HG03066 (cell line): ENCODE data around the gene SMIM27.
"Not testable (repeated sequence)": the region's sequence is repeated elsewhere in the genome, so short reads cannot be mapped to it uniquely, and the experiment has no call there.

Source experiments
- ATAC-seq: cut with Tn5 transposase; IDR thresholded peaks from one replicate; pipeline ENCODE4 v1.9.1; 2021; ENCODE audit warnings: low read depth; ENCODE audit not compliant: unreplicated experiment

Gene SMIM27, protein sequence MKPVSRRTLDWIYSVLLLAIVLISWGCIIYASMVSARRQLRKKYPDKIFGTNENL

GRCh38 chr9:32552172-32552872 lies at the start of gene SMIM27, which contains the start of gene TOPORS:
Gene SMIM27, plus strand, starts transcription at chr9:32552327. Its CDS starts 108 bp downstream, at chr9:32552435.
Gene TOPORS, minus strand, starts transcription at chr9:32552586. Its CDS starts 150 bp downstream, at chr9:32552436.
- ATAC-seq, result peak; percentile 64

DNA sequence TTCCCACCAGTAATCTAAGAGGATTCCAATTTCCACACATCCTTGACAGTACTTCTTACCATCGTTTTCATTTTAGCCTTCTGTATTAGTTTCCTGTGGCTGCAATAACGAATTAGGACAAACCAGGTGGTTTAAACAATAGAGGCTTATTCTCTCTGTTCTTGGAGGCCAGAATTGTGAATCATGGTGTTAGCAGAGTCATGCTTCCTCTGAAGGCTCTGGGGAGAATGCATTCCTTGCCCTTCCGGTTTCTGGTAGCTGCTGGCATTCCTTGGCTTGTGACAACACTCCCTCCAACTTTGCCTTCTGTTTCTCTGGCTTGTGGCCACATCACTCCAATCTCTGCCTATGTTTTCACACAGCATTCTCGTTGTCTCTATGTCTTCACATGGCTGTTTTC lies 49.7 kb upstream of the SMIM27 start:
- no peak for ATAC-seq

DNA sequence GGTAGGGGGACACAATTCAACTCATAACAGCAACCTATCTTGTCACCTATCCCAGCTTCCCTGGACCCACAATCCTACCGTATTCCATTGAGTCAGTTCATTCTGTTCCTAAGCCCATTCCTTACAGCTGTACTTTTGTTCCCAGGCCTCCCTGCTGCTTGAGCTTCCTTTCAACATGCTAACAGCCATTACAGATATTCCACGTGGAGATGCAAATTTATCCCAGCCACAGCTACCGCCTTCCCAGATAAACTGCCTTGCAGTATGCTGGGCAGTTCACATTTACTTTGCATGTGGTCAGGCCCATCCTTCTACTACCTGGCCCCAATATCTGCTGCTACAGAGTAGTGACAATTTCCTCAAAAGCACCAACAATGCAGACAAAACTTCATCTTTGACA lies 49.1 kb upstream of the SMIM27 start:
- ATAC-seq, result no peak

DNA sequence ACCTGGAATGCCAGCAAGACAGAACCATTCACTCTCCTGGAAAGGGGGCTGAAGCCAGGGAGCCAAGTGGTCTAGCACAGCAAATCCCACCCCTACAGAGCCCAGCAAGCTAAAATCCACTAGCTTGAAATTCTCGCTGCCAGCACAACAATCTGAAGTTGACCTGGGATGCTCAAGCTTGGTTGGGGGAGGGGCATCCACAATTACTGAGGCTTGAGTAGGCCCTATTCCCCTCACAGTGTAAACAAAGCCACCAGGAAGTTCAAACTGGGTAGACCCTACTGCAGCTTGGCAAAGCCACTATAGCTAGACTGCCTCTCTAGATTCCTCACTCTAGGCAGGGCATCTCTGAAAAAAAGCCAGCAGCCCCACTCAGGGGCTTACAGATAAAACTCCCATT lies 43.4 kb upstream of the SMIM27 start:
- no peak for ATAC-seq

DNA sequence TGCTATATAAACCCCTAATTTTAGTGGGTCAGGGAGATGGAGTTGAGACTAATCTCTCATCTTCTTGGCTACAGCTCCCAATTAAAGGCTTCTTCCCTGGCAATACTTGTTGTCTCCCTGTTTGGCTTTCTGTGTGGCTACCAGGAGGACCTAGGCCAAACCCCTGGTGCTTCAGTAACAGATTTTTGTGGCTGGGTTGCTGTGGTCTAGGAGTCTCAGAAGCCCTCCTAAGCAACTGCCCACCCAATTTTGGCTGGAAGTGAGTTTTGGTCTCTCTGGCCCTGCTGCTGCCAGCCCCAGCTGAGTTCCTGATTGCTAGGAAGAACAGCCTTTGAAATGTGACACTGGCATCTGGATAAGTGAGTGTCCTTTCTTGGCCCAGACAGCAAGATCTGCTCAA lies 35.9 kb upstream of the SMIM27 start:
- ATAC-seq, result no peak

DNA sequence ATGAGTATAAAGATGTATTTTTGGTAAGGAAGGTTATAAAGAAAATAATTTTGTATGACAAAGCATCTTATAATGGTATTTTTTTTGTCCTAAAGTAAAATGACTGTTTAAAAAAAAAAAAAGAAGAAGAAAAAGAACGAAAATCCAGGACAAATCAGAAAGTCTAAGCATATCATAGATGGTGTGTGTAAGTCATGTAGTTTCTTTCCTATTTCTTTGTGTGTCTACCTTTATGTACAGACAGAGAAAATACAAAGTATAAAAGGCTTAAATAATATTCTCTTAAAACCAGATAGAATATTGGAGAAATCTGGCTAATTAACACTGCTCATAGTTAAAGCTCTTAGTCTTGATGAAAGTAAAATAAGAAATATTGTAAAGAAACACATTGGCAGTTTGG lies 33.9 kb upstream of the SMIM27 start:
- no peak for ATAC-seq

- no peak for ATAC-seq
Observed at GRCh38 chr9:32523910-32524309, 28.2 kb upstream of the SMIM27 start.

DNA sequence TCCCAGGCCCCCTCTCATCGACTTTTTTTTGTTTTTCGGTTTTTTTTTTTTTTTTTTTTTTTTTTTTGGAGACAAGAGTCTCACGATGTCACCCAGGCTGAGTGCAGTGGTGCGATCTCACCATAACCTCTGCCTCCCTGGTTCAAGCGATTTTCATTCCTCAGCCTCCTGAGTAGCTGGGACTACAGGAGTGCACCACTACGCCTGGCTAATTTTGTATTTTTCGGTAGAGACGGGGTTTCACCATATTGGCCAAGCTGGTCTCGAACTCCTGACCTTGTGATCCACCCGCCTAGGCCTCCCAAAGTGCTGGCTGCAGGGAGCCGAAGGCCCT lies 27.6 kb upstream of the SMIM27 start:
- ATAC-seq, result not testable (repeated sequence)

- ATAC-seq, result peak; percentile 19
Observed at GRCh38 chr9:32524892-32525708, 27.0 kb upstream of the SMIM27 start.

DNA sequence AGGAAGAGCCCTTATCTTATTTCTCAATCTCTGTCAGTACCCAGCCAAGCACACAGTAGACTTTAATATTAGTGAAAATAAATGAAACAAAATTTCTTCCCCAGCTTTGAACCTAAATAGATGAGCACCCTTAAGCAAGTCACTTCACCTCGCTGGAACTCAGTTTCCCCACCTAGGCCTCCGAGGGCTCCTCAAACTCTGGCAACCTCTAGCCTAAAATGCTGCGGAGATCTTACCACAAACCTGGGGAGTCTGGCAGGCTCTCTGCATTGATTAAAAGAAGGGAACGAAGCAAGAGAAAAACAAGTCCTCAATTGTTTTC lies 26.5 kb upstream of the SMIM27 start:
- peak; percentile 10 for ATAC-seq

DNA sequence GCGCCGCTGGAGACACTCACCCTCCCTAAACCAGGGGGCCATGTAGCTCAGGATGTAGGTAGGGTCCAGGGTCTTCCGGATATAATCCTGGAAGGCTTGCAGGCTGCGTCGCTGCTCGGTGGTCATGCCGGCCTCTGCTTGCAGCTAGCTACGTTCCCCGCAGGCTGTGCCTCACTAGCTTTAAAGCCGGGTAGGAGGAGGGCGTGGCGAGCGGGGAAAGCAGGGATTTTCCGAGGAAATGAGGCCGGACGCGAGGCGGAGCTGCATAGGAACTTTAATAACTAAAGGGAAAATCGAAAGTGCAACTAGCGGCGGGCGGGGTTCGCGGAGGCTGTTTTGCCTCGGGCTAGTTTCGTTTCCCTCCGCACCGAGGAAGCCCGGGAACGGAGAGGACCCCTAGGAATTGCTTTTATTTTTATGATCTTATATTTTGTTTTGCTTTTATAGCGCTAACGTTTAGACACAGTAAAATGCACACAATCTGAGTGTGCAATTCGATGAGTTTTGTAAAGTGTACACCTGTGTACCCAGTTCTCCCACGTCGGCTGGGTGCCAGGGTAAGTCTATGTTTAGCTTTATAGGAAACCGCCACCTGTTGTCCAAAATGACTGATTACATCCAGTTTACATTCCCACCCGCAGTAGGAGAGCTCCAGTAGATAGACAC lies 26.0 kb upstream of the SMIM27 start, which contains the start of gene RIGI:
TSS of gene RIGI (minus strand) at position 156 of the 666 bp plus-strand sequence. CDS start at position 126, 30 bp downstream.
- peak; percentile 56 for ATAC-seq

DNA sequence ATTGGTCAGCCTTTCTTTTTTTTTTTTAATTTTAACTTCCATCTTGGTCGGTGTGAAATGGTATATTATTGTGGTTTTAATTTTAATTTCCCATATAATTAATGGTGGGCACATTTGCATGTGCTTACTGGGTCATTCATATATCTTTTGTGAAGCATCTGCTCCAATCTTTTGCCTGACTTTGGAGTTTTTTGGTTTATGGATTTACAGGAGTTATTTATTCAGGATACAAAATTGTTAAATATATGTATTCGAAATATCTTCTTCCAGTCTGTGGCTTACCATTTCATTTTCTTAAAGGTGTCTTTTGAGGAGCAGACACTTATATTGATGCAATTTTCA lies 25.4 kb upstream of the SMIM27 start:
- ATAC-seq, result no peak

GRCh38 chr9:32533336-32533735 lies 18.8 kb upstream of the SMIM27 start:
- no peak for ATAC-seq

- ATAC-seq, result no peak
Observed at GRCh38 chr9:32533816-32534215, 18.3 kb upstream of the SMIM27 start.

DNA sequence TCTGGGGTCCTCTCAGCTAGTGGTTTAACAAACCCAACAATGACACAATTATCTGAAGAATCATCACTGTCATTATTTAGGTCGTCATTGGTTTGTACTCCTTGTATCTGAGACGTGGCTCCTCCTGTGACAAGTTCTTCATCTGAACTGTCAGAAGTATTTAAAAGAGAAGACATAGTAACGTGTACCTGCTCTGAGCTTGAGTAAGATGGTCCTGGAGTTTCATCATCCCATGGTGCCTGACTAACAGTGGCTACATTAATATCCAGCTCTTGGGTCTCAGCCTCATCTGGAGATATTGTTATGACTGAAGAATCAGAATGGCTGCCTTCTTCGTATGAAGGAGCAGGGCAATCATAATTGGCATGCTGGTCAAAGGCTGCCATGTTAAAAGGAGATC lies 9.1 kb upstream of the SMIM27 start:
- no peak for ATAC-seq

- ATAC-seq, result no peak
Observed at GRCh38 chr9:32545884-32546283, 6.2 kb upstream of the SMIM27 start.

GRCh38 chr9:32548213-32548612 lies 3.9 kb upstream of the SMIM27 start:
- not testable (repeated sequence) for ATAC-seq

DNA sequence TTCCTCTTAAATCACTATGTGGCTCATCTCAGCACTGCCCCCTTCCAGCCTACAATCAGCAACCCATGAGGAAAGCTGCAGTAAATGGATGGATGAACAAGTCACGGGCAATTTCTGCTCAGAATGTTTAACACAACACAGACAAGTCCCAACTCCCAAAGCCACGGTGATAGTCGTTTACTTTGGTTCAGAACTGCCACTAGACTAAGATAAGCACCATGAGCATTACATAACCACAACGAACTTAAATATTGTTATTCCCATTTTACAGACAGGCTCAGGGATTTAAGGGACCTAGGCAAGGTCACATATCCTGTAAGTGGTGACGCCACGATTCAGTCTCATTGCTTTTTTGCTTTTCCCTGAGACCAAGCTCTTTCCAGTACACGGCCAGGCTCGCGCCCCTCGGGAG lies 2.0 kb upstream of the SMIM27 start:
- no peak for ATAC-seq

GRCh38 chr9:32550562-32551275 lies 1.4 kb upstream of the SMIM27 start:
- peak; percentile 57 for ATAC-seq

DNA sequence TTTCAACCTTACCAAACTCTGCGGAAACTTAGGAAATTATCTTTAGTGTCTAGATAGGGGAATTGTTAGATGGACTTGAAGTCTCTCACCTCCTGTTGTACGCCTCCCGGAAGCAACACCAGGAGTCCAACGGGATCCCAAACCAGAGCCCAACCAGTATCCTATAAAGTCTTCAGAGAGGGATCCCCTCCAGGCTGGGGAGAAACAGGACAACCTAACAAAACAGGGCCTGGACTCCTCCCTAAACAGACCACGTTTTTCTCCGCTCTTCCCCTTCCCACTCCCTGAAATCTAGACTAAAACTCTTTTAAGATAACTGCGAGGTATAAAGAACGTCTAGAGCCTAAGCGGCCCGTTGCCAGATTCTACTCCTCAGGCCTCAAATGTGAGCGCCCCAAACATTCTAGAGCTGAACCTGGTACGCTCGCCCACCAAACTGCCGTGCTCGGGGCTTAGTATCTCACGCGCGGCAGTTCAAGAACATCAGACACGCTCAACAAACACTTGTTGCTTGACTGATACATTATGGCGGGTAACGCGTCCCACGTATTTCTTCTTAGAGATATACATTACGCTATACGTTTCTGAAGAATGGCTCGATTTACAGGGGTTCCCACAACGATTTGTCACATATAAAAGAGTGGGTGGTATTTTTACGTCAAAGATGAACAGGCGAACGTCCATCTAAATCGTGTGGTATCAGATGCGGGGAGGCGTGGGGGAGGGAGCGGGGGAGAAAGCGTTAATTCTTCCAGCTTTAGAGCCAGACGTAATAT lies 663 bp upstream of the SMIM27 start:
- ATAC-seq, result peak; percentile 10
